C4-2B (cell line): ENCODE measurements around the gene HAND2.

ENCODE experiments used
- CTCF ChIP-seq: fragments of 450-650 bp; conservative IDR thresholded peaks from 2 replicates; pipeline ENCODE4 v1.5.1; 2017; ENCODE audit warnings: mild to moderate bottlenecking
- ZFX ChIP-seq: fragments of 450-650 bp; IDR thresholded peaks from 2 replicates; pipeline ENCODE4 v1.6.1; 2017

DNA sequence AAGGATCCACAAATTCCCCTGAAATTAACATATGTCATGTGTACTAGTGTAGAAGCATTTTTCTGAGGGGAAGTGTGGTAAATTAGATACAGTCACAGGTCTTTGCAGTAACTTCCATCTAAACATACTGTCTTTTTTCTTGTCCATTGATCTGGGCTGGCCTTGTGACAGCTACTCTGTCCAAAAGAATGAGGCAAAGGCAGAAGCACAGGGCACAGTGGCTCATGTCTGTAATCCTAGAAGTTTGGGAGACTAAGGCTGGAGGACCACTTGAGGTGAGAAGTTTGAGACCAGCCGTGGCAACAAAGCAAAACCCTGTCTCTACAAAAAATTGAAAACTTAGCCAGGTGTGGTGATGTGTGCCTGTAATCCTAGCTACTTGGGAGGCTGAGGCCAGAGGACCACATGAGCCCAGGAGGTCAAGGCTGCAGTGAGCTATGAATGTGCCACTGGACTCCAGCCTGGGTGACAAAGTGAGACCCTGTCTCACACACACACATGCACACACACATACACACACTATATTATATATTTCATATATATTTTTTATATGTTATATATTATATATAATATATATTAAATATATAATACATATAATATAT is 47.6 kb downstream of the HAND2 start:
- no peak for TF ChIP-seq CTCF
- TF ChIP-seq ZFX: no peak
